ENCODE results near the gene KLHL4. TPM values are rescaled to one million over a fixed set of nuclear protein-coding genes. Genes with fewer than 3 reads are reported as not detected.
"Not testable (repeated sequence)": the region's sequence is repeated elsewhere in the genome, so short reads cannot be mapped to it uniquely, and the experiment has no call there.

KLHL4 gene
- total RNA-seq, 2 donors from 2014 or later: 0.23 to 31.1 TPM

- TF ChIP-seq POLR2A (IDR thresholded peaks at IDR 0.05) (no peak), CTCF (IDR thresholded peaks at IDR 0.05) (peak in 3 of 4 experiments; percentile 9 to 28 (median 11))
- Histone ChIP-seq H3K4me1 (replicated peaks) (no peaks in the 10 kb centered on the region), H3K9me3 (no peaks in the 10 kb centered on the region), H3K27me3 (replicated peaks; ENCODE audit: insufficient read depth) (no peaks in the 10 kb centered on the region), H3K36me3 (no peaks in the 10 kb centered on the region), H3K4me3 (no peak overlapping the region), H3K27ac (no peak overlapping the region)
- WGBS: 11% methylated on average over 2 of the region's 2 CpGs
- intact Hi-C loops (cut with DNase I): loop anchor here (5.0 kb wide), 1 partner anchor 327 kb away; no protein-coding TSS in a partner anchor
- DNase-seq (ENCODE audit: low spot score): no peak
Observed at GRCh38 chrX:87664381-87664780, 146.8 kb downstream of the KLHL4 start.

GRCh38 chrX:87679849-87680248 lies 162.2 kb downstream of the KLHL4 start:
- Histone ChIP-seq H3K36me3 (no peaks in the 10 kb centered on the region), H3K27ac (no peak overlapping the region), H3K4me3 (no peak overlapping the region), H3K9me3 (no peaks in the 10 kb centered on the region), H3K4me1 (replicated peaks) (no peaks in the 10 kb centered on the region), H3K27me3 (replicated peaks; ENCODE audit: insufficient read depth) (no peaks in the 10 kb centered on the region)
- intact Hi-C loops (cut with DNase I): no loop called here
- DNase-seq (ENCODE audit: low spot score): no peak
- 94% methylated on average over 1 of the region's 1 CpG for WGBS
- TF ChIP-seq POLR2A (IDR thresholded peaks at IDR 0.05): no peak
- no peak for TF ChIP-seq POLR2AphosphoS5 (IDR thresholded peaks at IDR 0.05)
- no peak for TF ChIP-seq CTCF (IDR thresholded peaks at IDR 0.05)

GRCh38 chrX:87687703-87688102 lies 170.1 kb downstream of the KLHL4 start:
- Histone ChIP-seq H3K36me3 (no peaks in the 10 kb centered on the region), H3K4me1 (replicated peaks) (no peaks in the 10 kb centered on the region), H3K27ac (no peak overlapping the region), H3K4me3 (no peak overlapping the region), H3K27me3 (replicated peaks; ENCODE audit: insufficient read depth) (no peaks in the 10 kb centered on the region), H3K9me3 (no peaks in the 10 kb centered on the region)
- intact Hi-C loops (cut with DNase I): no loop called here
- DNase-seq (ENCODE audit: low spot score): no peak
- no peak for TF ChIP-seq CTCF (IDR thresholded peaks at IDR 0.05)
- TF ChIP-seq POLR2A (IDR thresholded peaks at IDR 0.05): no peak
- no peak for TF ChIP-seq POLR2AphosphoS5 (IDR thresholded peaks at IDR 0.05)
- 100% methylated on average over 1 of the region's 1 CpG for WGBS

- H3K9me3 ChIP-seq; H3K27me3 ChIP-seq (replicated peaks; ENCODE audit: insufficient read depth); H3K4me3 ChIP-seq; H3K4me1 ChIP-seq (replicated peaks); H3K27ac ChIP-seq; H3K36me3 ChIP-seq; DNase-seq (ENCODE audit: low spot score); intact Hi-C loops (cut with DNase I): not testable (repeated sequence)
- 53% methylated on average over 5 of the region's 5 CpGs for WGBS
Observed at GRCh38 chrX:87688113-87688748, 170.6 kb downstream of the KLHL4 start.

- H3K36me3 ChIP-seq; DNase-seq (ENCODE audit: low spot score); H3K27me3 ChIP-seq (replicated peaks; ENCODE audit: insufficient read depth); H3K27ac ChIP-seq; H3K9me3 ChIP-seq; H3K4me1 ChIP-seq (replicated peaks); H3K4me3 ChIP-seq; intact Hi-C loops (cut with DNase I): not testable (repeated sequence)
- WGBS: 96% methylated on average over 7 of the region's 7 CpGs
Observed at GRCh38 chrX:87689218-87689617, 171.6 kb downstream of the KLHL4 start.

GRCh38 chrX:87693204-87693603 lies 175.6 kb downstream of the KLHL4 start:
- no peak overlapping the region for H3K27ac ChIP-seq
- H3K27me3 ChIP-seq (replicated peaks; ENCODE audit: insufficient read depth): no peaks in the 10 kb centered on the region
- no peaks in the 10 kb centered on the region for H3K36me3 ChIP-seq
- H3K4me1 ChIP-seq (replicated peaks): no peaks in the 10 kb centered on the region
- H3K4me3 ChIP-seq: no peak overlapping the region
- DNase-seq (ENCODE audit: low spot score): no peak
- H3K9me3 ChIP-seq: no peaks in the 10 kb centered on the region
- intact Hi-C loops (cut with DNase I): no loop called here
- WGBS: 95% methylated on average over 1 of the region's 1 CpG
- TF ChIP-seq POLR2A (IDR thresholded peaks at IDR 0.05): no peak
- TF ChIP-seq CTCF (IDR thresholded peaks at IDR 0.05): no peak
- TF ChIP-seq POLR2AphosphoS5 (IDR thresholded peaks at IDR 0.05): no peak
